ENCODE results near the gene C12orf75. TPM values are rescaled to one million over a fixed set of nuclear protein-coding genes. Genes with fewer than 3 reads are reported as not detected.
"Not testable (repeated sequence)": the region's sequence is repeated elsewhere in the genome, so short reads cannot be mapped to it uniquely, and the experiment has no call there.

C12orf75 gene
- total RNA-seq, 2 donors from 2014 or later = 2.1 to 2.7 TPM

GRCh38 chr12:105401198-105401597 lies 70.7 kb downstream of the C12orf75 start:
- H3K9me3 ChIP-seq = no peaks in the 10 kb centered on the region
- DNase-seq (ENCODE audit: low spot score) = no peak
- no peaks in the 10 kb centered on the region for H3K4me1 ChIP-seq
- no peak for TF ChIP-seq CTCF (IDR thresholded peaks at IDR 0.05)
- no peaks in the 10 kb centered on the region for H3K36me3 ChIP-seq
- no peak overlapping the region for H3K4me3 ChIP-seq
- no peak overlapping the region for H3K27ac ChIP-seq
- no peaks in the 10 kb centered on the region for H3K27me3 ChIP-seq

- Histone ChIP-seq H3K36me3 (no peaks in the 10 kb centered on the region), H3K27me3 (no peaks in the 10 kb centered on the region), H3K27ac (no peak overlapping the region), H3K9me3 (no peaks in the 10 kb centered on the region), H3K4me1 (no peaks in the 10 kb centered on the region), H3K4me3 (no peak overlapping the region)
- DNase-seq (ENCODE audit: low spot score) = no peak
- no peak for TF ChIP-seq CTCF (IDR thresholded peaks at IDR 0.05)
Observed at GRCh38 chr12:105402366-105402765, 71.9 kb downstream of the C12orf75 start.

GRCh38 chr12:105403095-105403494 lies 72.6 kb downstream of the C12orf75 start:
- no peak for DNase-seq (ENCODE audit: low spot score)
- no peak for TF ChIP-seq CTCF (IDR thresholded peaks at IDR 0.05)
- no peaks in the 10 kb centered on the region for H3K9me3 ChIP-seq
- H3K27ac ChIP-seq = no peak overlapping the region
- no peaks in the 10 kb centered on the region for H3K27me3 ChIP-seq
- no peaks in the 10 kb centered on the region for H3K4me1 ChIP-seq
- H3K4me3 ChIP-seq = no peak overlapping the region
- no peaks in the 10 kb centered on the region for H3K36me3 ChIP-seq

GRCh38 chr12:105404134-105404533 lies 73.6 kb downstream of the C12orf75 start:
- not testable (repeated sequence) for H3K27ac ChIP-seq; H3K4me3 ChIP-seq; H3K9me3 ChIP-seq; DNase-seq (ENCODE audit: low spot score); H3K4me1 ChIP-seq; H3K36me3 ChIP-seq; H3K27me3 ChIP-seq

- H3K27me3 ChIP-seq = no peaks in the 10 kb centered on the region
- no peak overlapping the region for H3K4me3 ChIP-seq
- no peak for DNase-seq (ENCODE audit: low spot score)
- H3K4me1 ChIP-seq = peaks cover 0 to 14% of the 10 kb centered on the region in 2 donors
- H3K9me3 ChIP-seq = no peaks in the 10 kb centered on the region
- no peaks in the 10 kb centered on the region for H3K36me3 ChIP-seq
- no peak overlapping the region for H3K27ac ChIP-seq
- no peak for TF ChIP-seq CTCF (IDR thresholded peaks at IDR 0.05)
Observed at GRCh38 chr12:105406497-105406896, 76.0 kb downstream of the C12orf75 start.

- H3K9me3 ChIP-seq = no peaks in the 10 kb centered on the region
- DNase-seq (ENCODE audit: low spot score) = no peak
- H3K27ac ChIP-seq = no peak overlapping the region
- H3K4me3 ChIP-seq = no peak overlapping the region
- H3K36me3 ChIP-seq = no peaks in the 10 kb centered on the region
- TF ChIP-seq CTCF (IDR thresholded peaks at IDR 0.05) = no peak
- H3K27me3 ChIP-seq = no peaks in the 10 kb centered on the region
- peaks cover 0 to 14% of the 10 kb centered on the region in 2 donors for H3K4me1 ChIP-seq
Observed at GRCh38 chr12:105409279-105409678, 78.8 kb downstream of the C12orf75 start.
